Thyroid gland (tissue), 4 donors: ENCODE results near the gene UBAC1.

Source experiments
- POLR2A ChIP-seq, 2 donors: fragments of 450-650 bp; IDR thresholded peaks; one replicate each; pipeline ENCODE4 v1.6.1; 2017; ENCODE audit warnings: antibody characterized with exemption in 2 of 2, mild to moderate bottlenecking in 2 of 2, moderate library complexity in 1 of 2
- TF ChIP-seq, protein P1 (sequence below), 6 experiments: fragments of 200-600 bp in 3 of 6; fragments of 450-650 bp in 3 of 6; sonication (generic) in 3 of 6; IDR thresholded peaks; one replicate each; pipeline ENCODE4 v1.5.1; 2016 to 2019; ENCODE audit warnings: antibody characterized with exemption in 6 of 6, mild to moderate bottlenecking in 2 of 6, inconsistent platforms in 1 of 6, moderate library complexity in 1 of 6

DNA sequence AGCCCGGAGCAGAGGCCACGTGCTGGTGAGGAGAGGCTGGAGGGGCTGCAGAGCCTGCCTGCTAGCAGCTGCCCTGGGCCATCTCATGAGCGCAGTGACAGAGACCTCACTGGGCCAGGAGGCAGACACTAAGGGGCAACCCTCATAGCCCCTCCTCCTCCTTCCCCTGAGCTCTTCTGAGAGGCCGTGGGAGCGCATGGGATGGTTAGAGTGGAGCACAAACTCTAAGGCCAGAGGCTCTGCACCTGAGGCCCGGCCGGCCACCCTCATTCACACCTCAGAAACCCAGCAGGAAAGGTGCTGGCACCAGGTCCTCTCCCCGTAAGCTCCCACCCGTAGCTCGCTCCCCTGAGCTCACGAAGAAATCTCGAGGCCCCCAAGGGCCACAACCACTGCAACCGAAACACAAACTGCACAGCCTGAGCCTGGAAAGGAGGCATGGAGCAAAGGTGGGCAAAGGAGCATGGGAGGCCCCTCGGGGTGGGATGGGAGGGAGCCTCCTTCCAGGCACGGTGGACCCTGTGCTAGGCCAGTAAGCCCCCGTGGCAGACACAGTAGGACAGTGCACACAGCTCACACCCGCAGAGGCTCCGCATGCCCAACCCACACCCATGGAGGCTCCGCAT, 71.5 kb downstream of the UBAC1 start:
- TF ChIP-seq, protein P1, sequence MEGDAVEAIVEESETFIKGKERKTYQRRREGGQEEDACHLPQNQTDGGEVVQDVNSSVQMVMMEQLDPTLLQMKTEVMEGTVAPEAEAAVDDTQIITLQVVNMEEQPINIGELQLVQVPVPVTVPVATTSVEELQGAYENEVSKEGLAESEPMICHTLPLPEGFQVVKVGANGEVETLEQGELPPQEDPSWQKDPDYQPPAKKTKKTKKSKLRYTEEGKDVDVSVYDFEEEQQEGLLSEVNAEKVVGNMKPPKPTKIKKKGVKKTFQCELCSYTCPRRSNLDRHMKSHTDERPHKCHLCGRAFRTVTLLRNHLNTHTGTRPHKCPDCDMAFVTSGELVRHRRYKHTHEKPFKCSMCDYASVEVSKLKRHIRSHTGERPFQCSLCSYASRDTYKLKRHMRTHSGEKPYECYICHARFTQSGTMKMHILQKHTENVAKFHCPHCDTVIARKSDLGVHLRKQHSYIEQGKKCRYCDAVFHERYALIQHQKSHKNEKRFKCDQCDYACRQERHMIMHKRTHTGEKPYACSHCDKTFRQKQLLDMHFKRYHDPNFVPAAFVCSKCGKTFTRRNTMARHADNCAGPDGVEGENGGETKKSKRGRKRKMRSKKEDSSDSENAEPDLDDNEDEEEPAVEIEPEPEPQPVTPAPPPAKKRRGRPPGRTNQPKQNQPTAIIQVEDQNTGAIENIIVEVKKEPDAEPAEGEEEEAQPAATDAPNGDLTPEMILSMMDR (IDR thresholded peaks at IDR 0.05), result no peak
- no peak for TF ChIP-seq POLR2A (IDR thresholded peaks at IDR 0.05)
